Peyer's patch (tissue), 4 donors: ENCODE results near the gene BCL2L11. TPM values are rescaled to one million over a fixed set of nuclear protein-coding genes. Genes with fewer than 3 reads are reported as not detected.

Experiments
- DNase-seq, 3 donors: peaks; one replicate each; pipeline ENCODE4 v3.0.0-alpha.2; 2017 to 2019
- H3K27ac ChIP-seq, 4 donors: fragments of 200-600 bp; sonication (generic); one replicate each; pipeline ENCODE4 v1.5.1; 2016 to 2019
- H3K27me3 ChIP-seq, 2 donors: fragments of 200-600 bp; sonication (generic); one replicate each; pipeline ENCODE4 v1.5.1; 2019
- H3K36me3 ChIP-seq, 3 donors: fragments of 200-600 bp; sonication (generic); one replicate each; pipeline ENCODE4 v1.5.1; 2016 to 2019
- H3K4me1 ChIP-seq, 4 donors: fragments of 200-600 bp; sonication (generic); one replicate each; pipeline ENCODE4 v1.5.1; 2016 to 2019
- H3K4me3 ChIP-seq, 4 donors: fragments of 200-600 bp; sonication (generic); 1 replicate in 3 of 4; 2 replicates in 1 of 4; pipeline ENCODE4 v1.5.1; 2016 to 2019; ENCODE audit warnings: mild to moderate bottlenecking in 1 of 4
- H3K9me3 ChIP-seq, 4 donors: fragments of 200-600 bp; sonication (generic); one replicate each; pipeline ENCODE4 v1.5.1; 2016 to 2019; ENCODE audit warnings: mild to moderate bottlenecking in 1 of 4
- CTCF ChIP-seq, 6 experiments: fragments of 450-650 bp in 4 of 6; fragments of 200-600 bp in 2 of 6; sonication (generic) in 1 of 6; IDR thresholded peaks; one replicate each; pipeline ENCODE4 v1.5.1; 2017 to 2019; ENCODE audit warnings: antibody characterized with exemption in 6 of 6, mild to moderate bottlenecking in 3 of 6, moderate library complexity in 1 of 6
- POLR2A ChIP-seq, 2 donors: fragments of 450-650 bp; IDR thresholded peaks; one replicate each; pipeline ENCODE4 v1.5.1; 2017; ENCODE audit warnings: antibody characterized with exemption in 2 of 2, mild to moderate bottlenecking in 2 of 2, moderate library complexity in 2 of 2
- total RNA-seq, 4 donors: library from RNA; depleted of rRNA; stranded (reverse); fragments of >200 nt; gene quantifications; one replicate each; pipeline ENCODE4 v1.1.0, GENCODE V29; 2016

Gene BCL2L11
- total RNA-seq, 4 donors from 2014 or later = 35.9 to 98.1 (median 62.2) TPM

- no peak overlapping the region for H3K27ac ChIP-seq
- no peaks in the 10 kb centered on the region for H3K9me3 ChIP-seq
- H3K4me3 ChIP-seq = no peak overlapping the region
- peaks cover 0 to 9% (median 0%) of the 10 kb centered on the region in 3 donors for H3K36me3 ChIP-seq
- H3K27me3 ChIP-seq = no peaks in the 10 kb centered on the region
- H3K4me1 ChIP-seq = no peaks in the 10 kb centered on the region
- no peak for TF ChIP-seq POLR2A (IDR thresholded peaks at IDR 0.05)
- TF ChIP-seq CTCF (IDR thresholded peaks at IDR 0.05) = no peak
- no peak for DNase-seq
These were observed 24.5 kb downstream of the BCL2L11 start for GRCh38 chr2:111145103-111145760.

- Histone ChIP-seq H3K27ac (no peak overlapping the region), H3K9me3 (no peaks in the 10 kb centered on the region), H3K27me3 (no peaks in the 10 kb centered on the region), H3K36me3 (peaks cover 0 to 16% (median 0%) of the 10 kb centered on the region in 3 donors), H3K4me3 (no peak overlapping the region), H3K4me1 (no peaks in the 10 kb centered on the region)
- no peak for DNase-seq
- TF ChIP-seq CTCF (IDR thresholded peaks at IDR 0.05) = no peak
- no peak for TF ChIP-seq POLR2A (IDR thresholded peaks at IDR 0.05)
These were observed 25.2 kb downstream of the BCL2L11 start for GRCh38 chr2:111145951-111146350.

GRCh38 chr2:111148225-111148873 is 27.6 kb downstream of the BCL2L11 start:
- H3K27me3 ChIP-seq = no peaks in the 10 kb centered on the region
- no peak overlapping the region for H3K27ac ChIP-seq
- DNase-seq = no peak
- H3K4me3 ChIP-seq = no peak overlapping the region
- no peaks in the 10 kb centered on the region for H3K9me3 ChIP-seq
- TF ChIP-seq POLR2A (IDR thresholded peaks at IDR 0.05) (no peak), CTCF (IDR thresholded peaks at IDR 0.05) (no peak)
- peaks cover 0 to 34% (median 0%) of the 10 kb centered on the region in 3 donors for H3K36me3 ChIP-seq
- no peaks in the 10 kb centered on the region for H3K4me1 ChIP-seq

GRCh38 chr2:111148925-111149324 is 28.2 kb downstream of the BCL2L11 start:
- no peak for TF ChIP-seq CTCF (IDR thresholded peaks at IDR 0.05)
- no peak for TF ChIP-seq POLR2A (IDR thresholded peaks at IDR 0.05)
- H3K4me1 ChIP-seq = no peaks in the 10 kb centered on the region
- no peaks in the 10 kb centered on the region for H3K9me3 ChIP-seq
- no peak for DNase-seq
- no peak overlapping the region for H3K27ac ChIP-seq
- no peak overlapping the region for H3K4me3 ChIP-seq
- peaks cover 0 to 37% (median 0%) of the 10 kb centered on the region in 3 donors for H3K36me3 ChIP-seq
- H3K27me3 ChIP-seq = no peaks in the 10 kb centered on the region

GRCh38 chr2:111149882-111150455 is 29.3 kb downstream of the BCL2L11 start:
- DNase-seq = no peak
- H3K36me3 ChIP-seq = peaks cover 0 to 46% (median 0%) of the 10 kb centered on the region in 3 donors
- H3K27ac ChIP-seq = no peak overlapping the region
- TF ChIP-seq CTCF (IDR thresholded peaks at IDR 0.05) = no peak
- no peak for TF ChIP-seq POLR2A (IDR thresholded peaks at IDR 0.05)
- no peak overlapping the region for H3K4me3 ChIP-seq
- H3K9me3 ChIP-seq = no peaks in the 10 kb centered on the region
- no peaks in the 10 kb centered on the region for H3K27me3 ChIP-seq
- H3K4me1 ChIP-seq = no peaks in the 10 kb centered on the region
